ENCODE measurements around the gene WNT3A.
"Not testable (repeated sequence)": the region's sequence is repeated elsewhere in the genome, so short reads cannot be mapped to it uniquely, and the experiment has no call there.

The WNT3A gene

DNA sequence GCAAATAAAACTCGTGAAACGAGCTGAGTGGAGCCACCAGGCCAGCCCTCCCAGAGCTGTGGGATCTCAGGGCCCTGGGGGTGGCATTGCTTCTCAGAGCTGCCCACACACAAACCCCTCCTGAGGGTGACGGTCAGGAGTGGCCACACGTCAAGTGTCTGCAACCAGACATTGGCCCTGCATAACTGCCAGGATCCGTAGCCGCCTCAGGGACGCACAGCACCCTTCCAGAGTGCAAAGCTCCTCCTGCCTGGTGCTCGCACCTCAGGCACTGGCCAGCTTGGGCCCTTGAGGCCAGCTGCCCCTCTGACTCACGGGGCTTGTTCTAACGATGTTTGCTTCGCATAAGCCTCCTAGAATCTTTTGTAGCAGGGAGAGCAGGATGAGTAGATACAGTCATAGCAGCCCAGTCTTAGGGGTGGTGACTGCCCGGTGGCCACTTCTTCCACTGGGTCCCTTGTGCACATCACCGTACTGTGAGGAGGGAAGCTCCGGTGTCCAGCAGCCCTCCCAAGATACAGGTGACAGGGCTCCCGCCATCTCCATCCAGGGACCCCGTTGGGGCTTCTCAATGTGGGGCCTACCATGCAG lies 5.0 kb downstream of the WNT3A start:
- DNase-seq, result no peak

GRCh38 chr1:228012555-228012954 lies 5.8 kb downstream of the WNT3A start:
- no peak for DNase-seq

- no peak for DNase-seq
Measured at GRCh38 chr1:228013131-228013934, 6.5 kb downstream of the WNT3A start.

DNA sequence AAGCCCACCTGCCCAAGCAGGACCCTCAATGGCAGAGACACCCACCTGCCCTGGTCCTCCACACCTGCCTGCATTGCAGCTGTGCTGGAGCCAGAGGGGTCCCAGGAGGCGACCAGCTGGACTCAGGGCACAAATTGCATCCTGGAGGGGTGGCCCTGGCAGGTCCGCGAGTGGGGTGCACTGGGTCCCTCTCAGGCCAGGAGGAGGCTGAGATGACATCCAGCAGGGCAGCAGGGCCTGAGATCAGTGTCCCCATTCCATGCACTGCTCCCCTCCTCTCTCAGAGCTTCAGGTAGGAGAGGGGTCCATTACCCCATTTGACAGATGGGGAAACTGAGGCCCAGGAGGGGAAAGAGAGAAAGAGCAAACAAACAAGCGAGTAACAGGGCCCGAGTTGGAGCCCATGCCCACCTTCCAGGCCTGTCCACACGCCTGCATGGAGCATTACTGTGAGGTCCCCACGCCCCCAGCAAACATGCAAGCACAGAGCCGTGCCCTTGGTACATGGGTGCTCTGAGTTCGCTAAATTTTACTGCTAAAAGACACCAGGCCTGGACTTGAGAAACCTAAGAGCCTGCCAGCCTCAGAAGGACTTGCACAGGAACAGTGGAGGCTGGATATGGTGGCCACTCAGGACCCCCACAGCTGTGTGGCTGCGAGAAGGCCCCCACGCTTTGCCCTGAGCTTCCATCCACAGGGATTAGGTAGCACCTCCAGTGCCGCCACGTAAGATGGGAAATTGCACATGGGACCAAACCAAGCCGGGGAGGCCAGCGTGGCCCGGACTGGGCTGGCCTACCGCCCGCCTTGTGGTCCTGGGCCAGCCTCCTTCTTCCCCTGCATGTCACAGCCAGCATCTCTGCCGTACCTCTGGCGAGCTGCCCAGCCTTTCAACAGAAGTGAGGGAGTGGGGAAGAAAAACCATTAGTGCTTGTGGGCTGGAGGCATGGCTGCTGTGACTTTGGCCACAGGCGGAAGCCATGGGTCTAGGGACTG lies 7.4 kb downstream of the WNT3A start:
- DNase-seq, result no peak

GRCh38 chr1:228015276-228016180 lies 8.7 kb downstream of the WNT3A start:
- DNase-seq, result no peak

GRCh38 chr1:228016181-228016510 lies 9.3 kb downstream of the WNT3A start:
- no peak for DNase-seq

DNA sequence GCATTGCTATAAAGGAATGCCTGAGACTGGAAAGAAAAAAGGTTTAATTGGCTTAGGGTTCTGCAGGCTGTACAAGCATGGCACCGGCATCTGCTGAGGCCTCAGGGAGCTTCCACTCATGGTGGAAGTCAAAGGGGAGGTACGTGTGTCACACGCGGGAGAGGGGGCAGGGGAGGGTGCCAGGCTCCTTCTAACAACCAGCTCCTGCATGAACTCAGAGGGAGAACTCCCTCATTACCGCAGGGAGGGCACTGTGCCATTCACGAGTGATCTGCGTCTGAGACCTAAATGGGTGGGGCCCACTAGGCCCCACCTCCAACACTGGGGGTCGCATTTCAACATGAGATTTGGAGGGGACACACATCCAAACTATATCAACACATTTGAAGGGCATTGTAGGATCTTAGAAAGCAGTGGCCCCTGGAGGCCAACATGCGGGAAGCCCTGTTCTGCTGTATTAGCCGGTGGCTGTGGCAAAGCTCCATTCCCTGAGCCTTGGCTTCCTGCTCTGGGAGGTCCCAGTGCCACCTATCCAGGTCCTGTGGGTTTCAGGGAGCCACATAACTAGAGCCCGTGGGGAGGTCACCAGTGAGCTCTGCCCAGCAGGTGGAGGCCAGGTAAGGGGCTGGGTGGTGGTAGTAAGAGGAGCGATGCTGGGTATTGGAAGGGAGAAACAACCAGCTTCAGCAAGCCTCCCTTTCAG lies 10.0 kb downstream of the WNT3A start:
- DNase-seq, result no peak

- DNase-seq, result no peak
Measured at GRCh38 chr1:228017356-228018124, 10.7 kb downstream of the WNT3A start.

GRCh38 chr1:228018125-228018398 lies 11.3 kb downstream of the WNT3A start:
- DNase-seq, result no peak

GRCh38 chr1:228018961-228019721 lies 12.3 kb downstream of the WNT3A start:
- DNase-seq, result no peak

DNA sequence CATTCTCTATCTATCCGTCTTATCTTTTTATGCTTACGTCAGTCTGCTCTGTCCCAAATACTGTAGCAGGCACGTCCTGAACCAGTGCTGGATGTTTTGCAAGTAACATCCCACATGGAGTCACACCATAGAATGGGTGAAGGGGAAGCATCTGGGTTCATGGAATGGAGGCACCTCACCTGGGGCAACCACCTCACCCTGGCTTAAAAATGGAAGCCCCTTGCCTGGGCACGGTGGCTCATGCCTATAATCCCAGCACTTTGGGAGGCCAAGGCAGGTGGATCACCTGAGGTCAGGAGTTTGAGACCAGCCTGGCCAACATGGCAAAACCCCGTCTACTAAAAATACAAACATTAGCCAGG lies 12.9 kb downstream of the WNT3A start:
- not testable (repeated sequence) for DNase-seq

- no peak for DNase-seq
Measured at GRCh38 chr1:228020686-228021354, 14.0 kb downstream of the WNT3A start.

- DNase-seq, result no peak
Measured at GRCh38 chr1:228021355-228022030, 14.7 kb downstream of the WNT3A start.

DNA sequence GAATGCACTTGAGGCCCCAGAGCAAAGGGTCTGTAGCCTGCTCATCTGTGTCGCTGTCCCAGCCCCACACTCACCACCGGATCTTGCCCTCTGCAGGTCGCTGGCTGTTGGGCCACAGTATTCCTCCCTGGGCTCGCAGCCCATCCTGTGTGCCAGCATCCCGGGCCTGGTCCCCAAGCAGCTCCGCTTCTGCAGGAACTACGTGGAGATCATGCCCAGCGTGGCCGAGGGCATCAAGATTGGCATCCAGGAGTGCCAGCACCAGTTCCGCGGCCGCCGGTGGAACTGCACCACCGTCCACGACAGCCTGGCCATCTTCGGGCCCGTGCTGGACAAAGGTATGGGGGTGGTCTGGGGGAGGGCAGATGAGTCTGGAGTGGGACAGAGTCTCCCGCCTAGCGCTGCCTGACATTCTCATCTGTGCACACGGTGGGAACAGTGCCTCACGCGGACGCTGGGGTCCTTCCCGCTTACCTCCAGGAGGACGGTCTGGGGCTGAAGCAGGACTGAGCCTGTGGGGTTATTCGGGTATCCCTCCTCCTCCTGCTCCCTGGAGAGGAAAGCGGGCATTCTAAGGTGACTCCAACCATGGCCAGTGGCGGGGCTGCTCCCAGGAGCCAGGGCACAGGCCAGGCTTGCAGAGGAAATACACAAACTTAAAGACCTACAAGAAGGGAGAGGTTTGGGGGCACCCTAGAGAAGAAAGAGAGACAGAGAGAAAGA lies 15.9 kb downstream of the WNT3A start:
- no peak for DNase-seq

GRCh38 chr1:228023294-228023639 lies 16.5 kb downstream of the WNT3A start:
- DNase-seq, result no peak

DNA sequence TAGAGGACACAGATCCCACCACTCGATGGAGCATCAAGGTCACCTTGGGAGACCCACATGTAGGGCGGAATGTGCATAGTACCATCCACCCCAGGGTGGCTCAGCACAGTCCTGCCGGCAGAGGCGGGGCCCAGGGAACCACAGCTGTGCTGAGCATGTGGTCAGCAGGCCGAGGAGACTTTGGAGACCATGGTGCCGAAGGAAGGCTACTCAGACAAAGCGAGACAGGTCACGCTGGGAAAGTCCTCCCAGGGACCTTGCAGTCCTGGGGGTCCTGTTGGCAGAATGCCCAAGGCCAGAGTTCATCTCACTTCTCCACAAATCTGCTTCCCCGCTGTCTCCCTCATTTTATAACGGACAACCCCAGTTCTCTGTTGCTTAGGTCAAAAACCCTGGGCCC lies 22.5 kb downstream of the WNT3A start:
- DNase-seq, result no peak

DNA sequence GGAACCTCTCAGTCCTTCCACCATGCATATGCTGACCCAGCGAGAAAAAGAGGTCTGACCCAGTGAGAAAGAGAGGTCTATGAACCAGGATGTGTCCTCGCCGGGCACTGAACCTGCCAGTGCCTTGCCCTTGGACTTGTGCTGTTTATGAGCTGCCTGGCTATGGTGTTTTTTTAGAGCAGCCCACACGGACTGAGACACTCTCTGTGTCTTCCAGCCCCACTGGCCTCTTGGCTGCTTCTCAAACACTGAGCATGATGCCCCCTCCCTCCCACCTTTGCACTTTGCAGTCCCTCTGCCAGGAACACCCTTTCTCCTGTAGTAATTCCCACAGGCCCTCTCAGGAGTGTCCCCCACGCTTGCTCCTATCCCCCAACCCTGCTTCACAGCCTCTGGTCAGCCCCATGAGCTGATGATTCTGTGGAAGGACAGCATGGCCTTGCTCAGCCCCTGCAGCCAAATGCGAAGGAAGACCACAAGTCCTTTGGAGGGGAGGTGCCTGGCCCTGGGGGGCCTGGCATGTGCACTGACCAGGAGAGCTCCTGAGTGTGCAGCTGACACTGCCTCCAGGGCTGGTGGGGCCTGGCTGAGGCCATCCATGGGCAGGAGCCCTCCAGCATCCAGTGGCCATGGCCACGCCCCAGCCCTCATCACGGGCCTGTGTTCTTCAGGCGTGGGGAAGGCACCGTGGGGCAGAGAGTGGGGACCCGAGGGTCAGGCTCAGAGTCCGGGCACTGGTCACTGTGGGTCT lies 23.8 kb downstream of the WNT3A start:
- no peak for DNase-seq

Data from right kidney (tissue), 1 donor.